ENCODE results near the gene CLDN1.

Gene CLDN1

GRCh38 chr3:190291994-190292584 is 30.2 kb downstream of the CLDN1 start:
- no peak for DNase-seq (ENCODE audit: low read depth)
- no peak for TF ChIP-seq CTCF (IDR thresholded peaks at IDR 0.05; ENCODE audit: low read length, missing control alignments)
- no peak overlapping the region for H3K4me3 ChIP-seq (replicated peaks; ENCODE audit: low read depth, low read length)

- H3K4me3 ChIP-seq (replicated peaks; ENCODE audit: low read depth, low read length) = no peak overlapping the region
- no peak for TF ChIP-seq CTCF (IDR thresholded peaks at IDR 0.05; ENCODE audit: low read length, missing control alignments)
- no peak for DNase-seq (ENCODE audit: low read depth)
Measured at GRCh38 chr3:190289989-190290388, 32.3 kb downstream of the CLDN1 start.

- no peak for TF ChIP-seq CTCF (IDR thresholded peaks at IDR 0.05; ENCODE audit: low read length, missing control alignments)
- H3K4me3 ChIP-seq (replicated peaks; ENCODE audit: low read depth, low read length) = no peak overlapping the region
- no peak for DNase-seq (ENCODE audit: low read depth)
Measured at GRCh38 chr3:190288836-190289235, 33.4 kb downstream of the CLDN1 start.

- no peak overlapping the region for H3K4me3 ChIP-seq (replicated peaks; ENCODE audit: low read depth, low read length)
- DNase-seq (ENCODE audit: low read depth) = no peak
- TF ChIP-seq CTCF (IDR thresholded peaks at IDR 0.05; ENCODE audit: low read length, missing control alignments) = no peak
Measured at GRCh38 chr3:190286014-190286413, 36.2 kb downstream of the CLDN1 start.

GRCh38 chr3:190281308-190282051 is 40.8 kb downstream of the CLDN1 start:
- TF ChIP-seq CTCF (IDR thresholded peaks at IDR 0.05; ENCODE audit: low read length, missing control alignments) = no peak
- DNase-seq (ENCODE audit: low read depth) = peak; percentile 71
- H3K4me3 ChIP-seq (replicated peaks; ENCODE audit: low read depth, low read length) = no peak overlapping the region

GRCh38 chr3:190279690-190280089 is 42.6 kb downstream of the CLDN1 start:
- no peak for DNase-seq (ENCODE audit: low read depth)
- no peak overlapping the region for H3K4me3 ChIP-seq (replicated peaks; ENCODE audit: low read depth, low read length)
- TF ChIP-seq CTCF (IDR thresholded peaks at IDR 0.05; ENCODE audit: low read length, missing control alignments) = no peak

- no peak overlapping the region for H3K4me3 ChIP-seq (replicated peaks; ENCODE audit: low read depth, low read length)
- TF ChIP-seq CTCF (IDR thresholded peaks at IDR 0.05; ENCODE audit: low read length, missing control alignments) = no peak
- DNase-seq (ENCODE audit: low read depth) = no peak
Measured at GRCh38 chr3:190272747-190273146, 49.5 kb downstream of the CLDN1 start.
